H1 (cell line): Measurements from ENCODE around the gene BOK. TPM values are rescaled to one million over a fixed set of nuclear protein-coding genes. Genes with fewer than 3 reads are reported as not detected.

Experiments
- CTCF ChIA-PET: fragments of 300-600 bp; sonication (Branson Sonifier 250); formaldehyde crosslinking; loops from one replicate; lab custom pipeline; 2021; ENCODE audit not compliant: partially characterized antibody; lab: Charles Lee
- POLR2A ChIA-PET: fragments of 300-600 bp; sonication (Branson Sonifier 250); formaldehyde crosslinking; loops from one replicate; lab custom pipeline; 2021; ENCODE audit warnings: inconsistent platforms; ENCODE audit not compliant: partially characterized antibody; lab: Charles Lee
- DNase-seq, 2 experiments: peaks; one replicate each; pipeline versions ENCODE4 v3.0.0 to v3.0.0-alpha.2; 2010 to 2022; ENCODE audit warnings: low spot score in 2 of 2, low read depth in 1 of 2, mixed read lengths in 1 of 2
- FAIRE-seq: peaks from 2 replicates; lab custom pipeline; 2011; peaks lifted over from hg19 to GRCh38; lab: Jason Lieb, UNC
- H2AFZ ChIP-seq: 2 replicates; pipeline ENCODE4 v1.8.1; 2012; ENCODE audit warnings: low read length, inconsistent platforms
- H2AK5ac ChIP-seq: 2 replicates; pipeline ENCODE4 v1.6.1; 2013; ENCODE audit warnings: low read depth, low read length
- H2BK120ac ChIP-seq: replicated peaks from 2 replicates; pipeline ENCODE3; 2013; ENCODE audit warnings: low read depth, low read length, inconsistent platforms
- H2BK12ac ChIP-seq: 2 replicates; pipeline ENCODE4 v1.6.1; 2013; ENCODE audit warnings: low read depth, low read length
- H2BK15ac ChIP-seq: 2 replicates; pipeline ENCODE4 v1.6.1; 2013; ENCODE audit warnings: low read length
- H2BK20ac ChIP-seq: 2 replicates; pipeline ENCODE4 v1.6.1; 2013; ENCODE audit warnings: low read length
- H2BK5ac ChIP-seq: 2 replicates; pipeline ENCODE4 v1.6.1; 2013; ENCODE audit warnings: low read depth, low read length
- H3K14ac ChIP-seq: 2 replicates; pipeline ENCODE4 v1.6.1; 2013; ENCODE audit warnings: inconsistent platforms; ENCODE audit not compliant: insufficient read length
- H3K18ac ChIP-seq: 2 replicates; pipeline ENCODE4 v1.6.1; 2013; ENCODE audit warnings: low read length; ENCODE audit errors: extremely low read depth
- H3K23ac ChIP-seq: 2 replicates; pipeline ENCODE4 v1.6.1; 2013; ENCODE audit warnings: inconsistent platforms; ENCODE audit not compliant: insufficient read length
- H3K23me2 ChIP-seq: 2 replicates; pipeline ENCODE4 v1.6.1; 2013; ENCODE audit warnings: low read depth, low read length
- H3K27ac ChIP-seq: 2 replicates; pipeline ENCODE4 v1.6.1; 2011; ENCODE audit warnings: low read depth, low read length, inconsistent platforms
- H3K27me3 ChIP-seq, 4 experiments: replicated peaks in 1 of 4; 1 replicate in 1 of 4; 2 replicates in 3 of 4; pipeline versions ENCODE4 v1.6.1 to v1.8.1; 2011 to 2013; ENCODE audit warnings: low read length in 3 of 4, mild to moderate bottlenecking in 3 of 4, inconsistent platforms in 2 of 4, mixed read lengths in 2 of 4, moderate library complexity in 1 of 4; ENCODE audit not compliant: control insufficient read depth in 3 of 4, insufficient read depth in 3 of 4; ENCODE audit errors: extremely low read depth in 1 of 4
- H3K36me3 ChIP-seq, 4 experiments: 2 replicates each; pipeline versions ENCODE4 v1.6.1 to v1.8.1; 2011 to 2013; ENCODE audit warnings: mild to moderate bottlenecking in 4 of 4, low read length in 3 of 4, moderate library complexity in 2 of 4, control low read depth in 1 of 4, inconsistent platforms in 1 of 4; ENCODE audit not compliant: insufficient read depth in 4 of 4, control insufficient read depth in 2 of 4
- H3K4ac ChIP-seq: replicated peaks from 2 replicates; pipeline ENCODE3; 2013; ENCODE audit warnings: low read length, low read depth, mixed read lengths, inconsistent platforms; ENCODE audit not compliant: insufficient read length
- H3K4me1 ChIP-seq, 4 experiments: replicated peaks in 1 of 4; 1 replicate in 1 of 4; 2 replicates in 3 of 4; pipeline versions ENCODE4 v1.6.1 to v1.8.1; 2011 to 2013; ENCODE audit warnings: low read length in 3 of 4, inconsistent platforms in 2 of 4, mixed read lengths in 1 of 4; ENCODE audit not compliant: insufficient read depth in 4 of 4, control insufficient read depth in 3 of 4
- H3K4me2 ChIP-seq, 2 experiments: 2 replicates each; pipeline versions ENCODE4 v1.6.1 to v1.8.1; 2011 to 2013; ENCODE audit warnings: low read depth in 2 of 2, low read length in 2 of 2, control low read depth in 1 of 2, inconsistent platforms in 1 of 2, mild to moderate bottlenecking in 1 of 2; ENCODE audit not compliant: insufficient read depth in 1 of 2
- H3K4me3 ChIP-seq, 4 experiments: fragments of 200-600, 300-600 bp in 1 of 4; sonication (generic), shearing (Covaris generic), sonication (Bioruptor Twin) in 1 of 4; 2 replicates each; pipeline versions ENCODE4 v1.5.1 to v1.8.1; 2011 to 2016; ENCODE audit warnings: low read length in 4 of 4, low read depth in 3 of 4, control low read depth in 2 of 4, inconsistent platforms in 2 of 4, mild to moderate bottlenecking in 2 of 4, mixed read lengths in 1 of 4, moderate library complexity in 1 of 4; ENCODE audit not compliant: insufficient read depth in 2 of 4; ENCODE audit errors: extremely low read depth in 1 of 4
- H3K56ac ChIP-seq: replicated peaks from 2 replicates; pipeline ENCODE3; 2013; ENCODE audit warnings: low read depth, mild to moderate bottlenecking, mixed read lengths, low read length, inconsistent platforms; ENCODE audit not compliant: insufficient read length
- H3K79me1 ChIP-seq: 2 replicates; pipeline ENCODE4 v1.6.1; 2013; ENCODE audit warnings: low read depth, low read length, control low read depth
- H3K79me2 ChIP-seq, 2 experiments: 2 replicates each; pipeline versions ENCODE4 v1.6.1 to v1.8.1; 2012 to 2013; ENCODE audit warnings: low read length in 2 of 2, mild to moderate bottlenecking in 2 of 2, inconsistent platforms in 1 of 2; ENCODE audit not compliant: insufficient read depth in 2 of 2, control insufficient read depth in 1 of 2
- H3K9ac ChIP-seq, 4 experiments: replicated peaks in 1 of 4; 1 replicate in 1 of 4; 2 replicates in 3 of 4; pipeline versions ENCODE4 v1.6.1 to v1.8.1; 2011 to 2013; ENCODE audit warnings: low read depth in 3 of 4, low read length in 3 of 4, control low read depth in 2 of 4, mild to moderate bottlenecking in 2 of 4, moderate library complexity in 2 of 4, inconsistent platforms in 1 of 4; ENCODE audit errors: extremely low read depth in 1 of 4
- H3K9me3 ChIP-seq, 2 experiments: 2 replicates each; pipeline versions ENCODE4 v1.6.1 to v1.8.1; 2012 to 2013; ENCODE audit warnings: mild to moderate bottlenecking in 2 of 2, moderate library complexity in 2 of 2, control low read depth in 1 of 2, inconsistent platforms in 1 of 2, low read depth in 1 of 2, low read length in 1 of 2, mixed read lengths in 1 of 2; ENCODE audit not compliant: insufficient read depth in 2 of 2
- H4K20me1 ChIP-seq, 2 experiments: replicated peaks in 1 of 2; 2 replicates each; pipeline versions ENCODE3 to v1.8.1; 2011 to 2013; ENCODE audit warnings: inconsistent platforms in 2 of 2, low read length in 2 of 2, mild to moderate bottlenecking in 1 of 2; ENCODE audit not compliant: insufficient read depth in 2 of 2, control insufficient read depth in 1 of 2
- H4K5ac ChIP-seq: 2 replicates; pipeline ENCODE4 v1.6.1; 2013; ENCODE audit warnings: low read length, low read depth, mixed read lengths, inconsistent platforms; ENCODE audit not compliant: insufficient read length
- H4K8ac ChIP-seq: 2 replicates; pipeline ENCODE4 v1.8.0; 2013; ENCODE audit warnings: mild to moderate bottlenecking, moderate library complexity, low read length, inconsistent platforms; ENCODE audit not compliant: insufficient read depth; ENCODE audit errors: extremely low read depth
- H4K91ac ChIP-seq: replicated peaks from 2 replicates; pipeline ENCODE3; 2013; ENCODE audit warnings: low read length, mixed read lengths, inconsistent platforms; ENCODE audit not compliant: insufficient read length
- CHD2 ChIP-seq: IDR thresholded peaks from 2 replicates; pipeline ENCODE4 v1.6.1; 2012; ENCODE audit warnings: low read length, improper control_type of control experiment
- HDAC6 ChIP-seq: IDR thresholded peaks from one replicate; pipeline ENCODE4 v1.7.1; 2012; ENCODE audit warnings: low read depth, mild to moderate bottlenecking, inconsistent platforms, low read length, moderate library complexity
- KDM1A ChIP-seq: fragments of 200-600, 300-600 bp; sonication (generic); IDR thresholded peaks from 2 replicates; pipeline ENCODE4 v1.7.1; 2016; ENCODE audit warnings: mild to moderate bottlenecking, low read length, borderline replicate concordance
- RNF2 ChIP-seq: fragments of 200-900, 300-1000 bp; sonication (generic); IDR thresholded peaks from 2 replicates; pipeline ENCODE4 v1.7.1; 2016; ENCODE audit warnings: borderline replicate concordance, low read depth, mild to moderate bottlenecking, antibody characterized with exemption, low read length; ENCODE audit not compliant: poor library complexity, severe bottlenecking; ENCODE audit errors: missing control alignments
- WGBS, 2 experiments: shearing (Covaris generic) in 1 of 2; methylation state at CpG; one replicate each; pipeline versions ENCODE4 v1.1.6 to v1.1.7; 2013 to 2015; ENCODE audit warnings: low lambda C conversion rate in 2 of 2, mixed read lengths in 2 of 2, inconsistent platforms in 1 of 2, low coverage in 1 of 2, missing lambda C conversion rate in 1 of 2; ENCODE audit not compliant: insufficient replicate concordance in 2 of 2, insufficient coverage in 1 of 2, insufficient read length in 1 of 2; ENCODE audit errors: extremely low coverage in 1 of 2, missing lambda C conversion rate in 1 of 2; 5-methylcytosine and 5-hydroxymethylcytosine counted together
- polyA plus RNA-seq, 7 experiments: library from polyadenylated mRNA; depleted of rRNA in 3 of 7; stranded (reverse) in 5 of 7; unstranded in 2 of 7; fragments of >200 nt in 5 of 7; fragments of 200-250 nt in 2 of 7; gene quantifications; 1 replicate in 5 of 7; 2 replicates in 1 of 7; 4 replicates in 1 of 7; pipeline versions ENCODE4 v1.2.1 to v1.2.3, GENCODE V29; 2011 to 2013; ENCODE audit warnings: missing spikeins in 2 of 7, mixed read lengths in 2 of 7
- total RNA-seq: library from RNA; stranded (reverse); fragmentation: NEBNext Ultra II Directional; extraction: Animal tissue kit (Norgen Biotek cat#: 25700); gene quantifications from 2 replicates; pipeline ENCODE4 v1.2.1, GENCODE V29; 2021

Gene BOK
- total and polyA plus RNA-seq, 2 of the 8 experiments (the other 6 are each of a cell fraction or from before 2014, with no cell fraction given) = 33.7 to 37.6 TPM

DNA sequence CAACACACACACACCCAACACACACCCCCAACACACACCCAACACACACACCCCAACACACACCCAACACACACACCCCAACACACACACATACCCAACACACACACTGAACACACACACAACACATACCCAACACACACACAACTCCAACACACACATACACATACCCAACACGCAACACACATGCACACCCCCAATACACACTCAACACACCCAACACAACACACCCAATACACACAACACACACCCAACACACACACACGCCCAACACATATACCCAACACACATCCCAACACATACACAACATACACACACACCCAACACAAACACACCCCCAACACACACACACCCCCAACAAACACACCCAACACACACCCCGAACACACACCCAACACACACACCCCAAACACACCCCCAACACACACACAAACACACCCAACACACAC lies 42.0 kb upstream of the BOK start:
- ChIA-PET CTCF (interaction anchor here (1.4 kb wide), 1 partner anchor 12 kb away, joined by 4 read pairs; no protein-coding TSS in a partner anchor), POLR2A (no interaction called here)
- H3K79me1 ChIP-seq = no peaks in the 10 kb centered on the region
- H3K56ac ChIP-seq = peak overlapping the region; percentile 97
- no peak overlapping the region for H2AK5ac ChIP-seq
- H4K20me1 ChIP-seq = peaks cover 0 to 10% of the 10 kb centered on the region in 2 experiments
- H3K4me2 ChIP-seq = no peak overlapping the region
- no peaks in the 10 kb centered on the region; a peak in 1 of 8 replicates for H3K36me3 ChIP-seq
- H3K27me3 ChIP-seq = peaks cover 0 to 4% (median 0%) of the 10 kb centered on the region in 4 experiments; a peak in 2 of 7 replicates
- no peak for FAIRE-seq
- peak overlapping the region in 1 of 4 experiments; percentile 32; a peak in 3 of 7 replicates for H3K9ac ChIP-seq
- 0 out of 2 replicates have a peak overlapping the region, but pooled peaks have one; percentile 84 for H2BK15ac ChIP-seq
- H3K4me1 ChIP-seq = no peaks in the 10 kb centered on the region
- H4K8ac ChIP-seq = no peak overlapping the region; the same call in 1 of the 2 replicates
- no peak for DNase-seq
- H3K4ac ChIP-seq = no peak overlapping the region
- peaks cover 0 to 4% of the 10 kb centered on the region in 2 experiments; a peak in 1 of 4 replicates for H3K9me3 ChIP-seq
- TF ChIP-seq RNF2 (no peak), CHD2 (no peak), KDM1A (no peak), HDAC6 (no peak)
- no peak overlapping the region for H2AFZ ChIP-seq
- no peak overlapping the region for H4K5ac ChIP-seq
- H2BK20ac ChIP-seq = no peak overlapping the region
- H3K14ac ChIP-seq = no peak overlapping the region
- peaks cover 15% of the 10 kb centered on the region for H3K23me2 ChIP-seq
- no peak overlapping the region for H2BK120ac ChIP-seq
- H3K23ac ChIP-seq = no peak overlapping the region
- WGBS, 2 experiments = 93 to 100% methylated on average over 2 to 3 of the region's 3 CpGs
- peak overlapping the region; percentile 54 for H4K91ac ChIP-seq
- H3K27ac ChIP-seq = no peak overlapping the region
- no peak overlapping the region for H3K18ac ChIP-seq
- H3K4me3 ChIP-seq = no peak overlapping the region
- H2BK12ac ChIP-seq = no peak overlapping the region
- H3K79me2 ChIP-seq = no peaks in the 10 kb centered on the region
- H2BK5ac ChIP-seq = no peak overlapping the region
